H54 (cell line): ENCODE results near the gene SUGP1.
"Not testable (repeated sequence)": the region's sequence is repeated elsewhere in the genome, so short reads cannot be mapped to it uniquely, and the experiment has no call there.

Source experiments
- DNase-seq: peaks from one replicate; pipeline ENCODE4 v3.0.0; 2011; ENCODE audit warnings: low spot score, mixed read lengths; ENCODE audit not compliant: insufficient read length
- FAIRE-seq: peaks from 3 replicates; lab custom pipeline; 2011; peaks lifted over from hg19 to GRCh38; lab: Jason Lieb, UNC
- POLR2A ChIP-seq: IDR thresholded peaks from 2 replicates; pipeline ENCODE4 v1.6.1; 2011; ENCODE audit warnings: low read depth, mild to moderate bottlenecking, low read length

The SUGP1 gene

GRCh38 chr19:19258589-19259338, 61.5 kb downstream of the SUGP1 start:
- no peak for TF ChIP-seq POLR2A
- DNase-seq, result no peak
- no peak for FAIRE-seq

- TF ChIP-seq POLR2A, result no peak
- FAIRE-seq (no peak), DNase-seq (no peak)
Observed at GRCh38 chr19:19257836-19258588, 62.3 kb downstream of the SUGP1 start.

- DNase-seq (no peak), FAIRE-seq (no peak)
- no peak for TF ChIP-seq POLR2A
Observed at GRCh38 chr19:19257137-19257536, 63.2 kb downstream of the SUGP1 start.

GRCh38 chr19:19256072-19256969, 64.0 kb downstream of the SUGP1 start:
- FAIRE-seq (no peak), DNase-seq (no peak)
- TF ChIP-seq POLR2A, result no peak

- not testable (repeated sequence) for FAIRE-seq, DNase-seq
Observed at GRCh38 chr19:19253409-19253808, 66.9 kb downstream of the SUGP1 start.

- DNase-seq (no peak), FAIRE-seq (no peak)
- no peak for TF ChIP-seq POLR2A
Observed at GRCh38 chr19:19250196-19250801, 70.0 kb downstream of the SUGP1 start.

GRCh38 chr19:19240476-19240875, 79.8 kb downstream of the SUGP1 start:
- TF ChIP-seq POLR2A, result no peak
- DNase-seq, result no peak
- FAIRE-seq, result no peak

- FAIRE-seq, result no peak
- no peak for TF ChIP-seq POLR2A
- no peak for DNase-seq
Observed at GRCh38 chr19:19239675-19240074, 80.6 kb downstream of the SUGP1 start.

GRCh38 chr19:19238126-19238894, 82.0 kb downstream of the SUGP1 start:
- no peak for TF ChIP-seq POLR2A
- no peak for DNase-seq
- no peak for FAIRE-seq

GRCh38 chr19:19236173-19236572, 84.1 kb downstream of the SUGP1 start:
- no peak for TF ChIP-seq POLR2A
- no peak for DNase-seq
- FAIRE-seq, result no peak

- no peak for TF ChIP-seq POLR2A
- FAIRE-seq (no peak), DNase-seq (no peak)
Observed at GRCh38 chr19:19234220-19234816, 86.0 kb downstream of the SUGP1 start.

- FAIRE-seq (no peak), DNase-seq (no peak)
Observed at GRCh38 chr19:19232261-19232721, 88.0 kb downstream of the SUGP1 start.

More at GRCh38 chr19:19232261-19232721, 88.0 kb downstream of the SUGP1 start:
- no peak for TF ChIP-seq POLR2A
